ENCODE measurements around the gene TEDC2.
A peak's percentile ranks its signal among the peaks of the same experiment; 100 is the strongest.

Gene TEDC2

DNA sequence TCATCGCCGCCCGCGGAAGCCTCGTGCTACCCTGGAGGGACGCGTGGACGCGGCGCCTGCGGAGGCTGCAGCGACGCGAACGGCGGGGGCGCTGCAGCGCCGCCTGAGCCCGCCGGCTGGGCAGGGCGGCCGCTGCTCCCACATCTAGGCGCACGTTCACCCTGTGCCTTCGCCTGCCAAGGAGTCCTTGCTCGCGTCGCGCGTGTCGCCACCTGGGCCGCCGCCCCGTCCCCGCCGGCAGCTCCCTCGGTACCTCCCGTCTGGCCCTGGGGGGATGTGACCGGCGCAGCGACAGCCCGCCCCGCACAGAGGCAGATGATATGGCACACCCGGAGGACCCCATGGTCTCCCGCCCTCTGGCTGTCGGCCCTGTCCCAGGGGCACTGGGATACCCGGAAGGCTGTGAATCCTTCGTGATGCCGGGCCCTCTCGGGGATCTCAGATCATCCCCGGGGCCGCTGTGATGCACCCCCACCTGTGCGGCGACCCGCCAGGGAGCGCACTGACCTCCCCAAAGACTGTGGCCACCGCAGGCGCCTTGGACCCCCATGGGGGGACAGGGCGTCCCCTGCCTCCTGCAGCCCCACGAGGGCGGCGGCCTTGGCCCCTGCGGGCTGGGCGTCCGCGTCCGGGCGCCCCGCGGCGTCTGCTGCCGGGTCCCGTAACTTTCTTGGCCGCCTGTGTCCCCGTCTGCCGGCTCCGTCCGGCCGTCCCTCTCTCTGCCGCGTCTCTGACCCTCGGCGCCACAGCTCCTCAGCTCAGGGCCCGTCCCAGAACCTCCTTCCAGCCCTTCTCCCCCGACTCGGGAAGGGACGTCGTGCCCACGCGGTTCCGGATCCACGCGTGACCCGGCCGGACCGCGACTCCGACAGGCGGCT lies 14.3 kb downstream of the TEDC2 start:
- no peaks in the 10 kb centered on the region for H3K36me3 Mint-ChIP-seq (ENCODE audit: low read depth)
- H3K4me3 Mint-ChIP-seq = peak overlapping the region; percentile 75
- no peak overlapping the region for H3K27ac Mint-ChIP-seq
- H3K4me1 Mint-ChIP-seq = peaks cover 36% of the 10 kb centered on the region
- peak; percentile 61 for DNase-seq
- TF ChIP-seq, protein P1, sequence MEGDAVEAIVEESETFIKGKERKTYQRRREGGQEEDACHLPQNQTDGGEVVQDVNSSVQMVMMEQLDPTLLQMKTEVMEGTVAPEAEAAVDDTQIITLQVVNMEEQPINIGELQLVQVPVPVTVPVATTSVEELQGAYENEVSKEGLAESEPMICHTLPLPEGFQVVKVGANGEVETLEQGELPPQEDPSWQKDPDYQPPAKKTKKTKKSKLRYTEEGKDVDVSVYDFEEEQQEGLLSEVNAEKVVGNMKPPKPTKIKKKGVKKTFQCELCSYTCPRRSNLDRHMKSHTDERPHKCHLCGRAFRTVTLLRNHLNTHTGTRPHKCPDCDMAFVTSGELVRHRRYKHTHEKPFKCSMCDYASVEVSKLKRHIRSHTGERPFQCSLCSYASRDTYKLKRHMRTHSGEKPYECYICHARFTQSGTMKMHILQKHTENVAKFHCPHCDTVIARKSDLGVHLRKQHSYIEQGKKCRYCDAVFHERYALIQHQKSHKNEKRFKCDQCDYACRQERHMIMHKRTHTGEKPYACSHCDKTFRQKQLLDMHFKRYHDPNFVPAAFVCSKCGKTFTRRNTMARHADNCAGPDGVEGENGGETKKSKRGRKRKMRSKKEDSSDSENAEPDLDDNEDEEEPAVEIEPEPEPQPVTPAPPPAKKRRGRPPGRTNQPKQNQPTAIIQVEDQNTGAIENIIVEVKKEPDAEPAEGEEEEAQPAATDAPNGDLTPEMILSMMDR (IDR thresholded peaks at IDR 0.05) = no peak
- no peaks in the 10 kb centered on the region for H3K9me3 Mint-ChIP-seq
- peaks cover 26% of the 10 kb centered on the region for H3K27me3 Mint-ChIP-seq (ENCODE audit: low read depth, poor library complexity)

- DNase-seq = peak; percentile 95
- no peaks in the 10 kb centered on the region for H3K9me3 Mint-ChIP-seq
- peak within 1 kb of the TSS; percentile 76 for H3K4me3 Mint-ChIP-seq
- peaks cover 29% of the 10 kb centered on the region for H3K4me1 Mint-ChIP-seq
- peaks cover 26% of the 10 kb centered on the region for H3K27me3 Mint-ChIP-seq (ENCODE audit: low read depth, poor library complexity)
- TF ChIP-seq, protein P1 (IDR thresholded peaks at IDR 0.05) = no peak
- no peaks in the 10 kb centered on the region for H3K36me3 Mint-ChIP-seq (ENCODE audit: low read depth)
- H3K27ac Mint-ChIP-seq = no peak within 1 kb of the TSS
Observed at GRCh38 chr16:2474877-2475412, 15.0 kb downstream of the TEDC2 start, which contains the start of gene TBC1D24. Gene TBC1D24 (plus strand): TSS chr16:2475127. CDS start chr16:2496149, 21,022 bp downstream.

DNA sequence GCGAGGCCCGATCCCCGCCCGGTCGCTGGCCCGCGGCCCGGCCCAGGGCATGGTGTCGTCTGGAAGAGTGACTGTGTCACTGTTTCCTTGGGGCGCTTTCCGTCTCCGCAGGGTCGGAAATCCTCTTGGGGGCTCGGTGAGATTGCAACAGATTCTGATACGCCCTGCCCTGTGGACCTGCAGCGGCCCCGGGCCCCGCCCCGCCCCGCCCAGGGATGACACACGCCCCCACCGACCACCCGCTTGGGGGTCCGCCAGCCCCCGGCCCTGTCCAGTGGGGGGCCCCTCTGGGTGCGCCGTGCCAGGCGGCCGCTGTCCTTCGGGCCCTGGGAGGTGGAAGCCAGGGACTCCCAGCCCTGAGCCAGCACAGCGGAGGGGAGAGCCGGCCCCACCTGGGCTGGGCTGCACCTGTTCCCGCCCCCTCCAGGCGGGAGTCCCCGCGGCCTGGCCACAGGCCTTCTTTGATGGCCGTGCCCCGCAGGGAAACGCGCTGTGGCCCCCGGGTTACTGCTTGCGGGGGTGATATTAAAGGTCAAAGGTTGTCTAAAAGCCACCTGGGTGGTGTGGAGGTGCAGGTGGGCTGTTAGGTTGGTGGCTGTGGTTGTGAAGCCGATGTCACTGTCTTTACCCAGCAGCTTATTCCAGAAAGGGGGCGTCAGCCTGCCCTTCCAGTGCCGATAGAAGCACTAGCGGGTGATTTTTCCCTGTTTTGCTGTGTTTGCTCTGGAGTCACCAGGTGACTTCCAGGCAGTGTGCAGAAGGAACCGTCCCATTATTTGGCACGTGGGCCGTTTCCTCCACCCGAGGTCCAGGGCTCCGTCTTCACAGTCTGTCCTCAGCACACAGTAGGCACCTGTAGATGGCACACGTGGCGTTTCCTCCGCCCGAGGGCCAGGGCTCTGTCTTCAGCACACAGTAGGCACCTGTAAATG lies 15.8 kb downstream of the TEDC2 start:
- peak overlapping the region; percentile 76 for H3K4me3 Mint-ChIP-seq
- H3K27ac Mint-ChIP-seq = no peak overlapping the region
- DNase-seq = no peak
- H3K36me3 Mint-ChIP-seq (ENCODE audit: low read depth) = no peaks in the 10 kb centered on the region
- TF ChIP-seq, protein P1 (IDR thresholded peaks at IDR 0.05) = no peak
- H3K9me3 Mint-ChIP-seq = no peaks in the 10 kb centered on the region
- H3K27me3 Mint-ChIP-seq (ENCODE audit: low read depth, poor library complexity) = peaks cover 26% of the 10 kb centered on the region
- peaks cover 21% of the 10 kb centered on the region for H3K4me1 Mint-ChIP-seq

DNA sequence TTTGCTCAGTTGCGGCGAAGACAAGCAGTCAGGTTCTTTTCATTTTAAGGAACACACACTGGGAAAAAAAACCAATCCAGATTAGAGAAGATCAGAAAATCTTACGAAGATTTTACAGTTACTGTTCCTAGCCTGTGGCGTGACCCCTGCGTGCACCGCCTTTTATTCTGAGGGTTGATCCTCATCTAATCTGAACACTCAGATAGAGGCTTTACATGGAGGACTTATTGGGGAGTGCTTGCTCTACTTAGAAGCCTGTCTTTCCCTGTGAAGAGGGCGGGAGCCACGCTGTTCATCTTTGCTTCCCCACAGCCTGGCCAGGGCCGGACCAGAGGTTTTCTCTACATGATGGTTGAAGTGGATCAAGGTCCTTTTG lies 16.4 kb downstream of the TEDC2 start:
- no peaks in the 10 kb centered on the region for H3K36me3 Mint-ChIP-seq (ENCODE audit: low read depth)
- H3K4me3 Mint-ChIP-seq = peak overlapping the region; percentile 76
- no peak for DNase-seq
- H3K9me3 Mint-ChIP-seq = no peaks in the 10 kb centered on the region
- TF ChIP-seq, protein P1 (IDR thresholded peaks at IDR 0.05) = no peak
- no peak overlapping the region for H3K27ac Mint-ChIP-seq
- H3K4me1 Mint-ChIP-seq = peaks cover 21% of the 10 kb centered on the region
- peaks cover 26% of the 10 kb centered on the region for H3K27me3 Mint-ChIP-seq (ENCODE audit: low read depth, poor library complexity)

DNA sequence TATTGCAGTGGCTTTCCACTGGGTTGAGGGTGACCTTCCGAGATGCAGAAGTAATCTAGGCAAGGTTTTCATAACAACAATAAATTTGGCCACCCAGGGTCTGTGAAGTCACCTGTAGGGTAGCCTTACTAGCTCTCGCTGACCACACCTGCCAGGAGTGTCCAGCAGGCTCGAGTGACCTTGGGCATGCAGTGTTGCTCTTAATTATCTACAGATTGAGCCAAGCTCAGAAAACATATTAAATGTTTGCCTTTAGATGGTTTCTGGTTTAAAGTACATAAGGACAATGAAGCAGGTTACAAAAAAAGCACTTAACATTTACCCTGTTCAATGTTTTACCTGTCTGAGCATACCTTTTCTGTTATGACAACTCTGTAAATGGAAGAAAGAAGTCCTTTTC lies 16.8 kb downstream of the TEDC2 start:
- H3K9me3 Mint-ChIP-seq = no peaks in the 10 kb centered on the region
- no peak overlapping the region for H3K27ac Mint-ChIP-seq
- TF ChIP-seq, protein P1 (IDR thresholded peaks at IDR 0.05) = no peak
- H3K4me1 Mint-ChIP-seq = peaks cover 21% of the 10 kb centered on the region
- peaks cover 26% of the 10 kb centered on the region for H3K27me3 Mint-ChIP-seq (ENCODE audit: low read depth, poor library complexity)
- H3K36me3 Mint-ChIP-seq (ENCODE audit: low read depth) = no peaks in the 10 kb centered on the region
- no peak for DNase-seq
- H3K4me3 Mint-ChIP-seq = peak overlapping the region; percentile 76

All from nephron progenitor cell (in vitro differentiated cells).